HUES64 (cell line): ENCODE data around the gene GLUD1.
"Not testable (repeated sequence)": the region's sequence is repeated elsewhere in the genome, so short reads cannot be mapped to it uniquely, and the experiment has no call there.

Experiments
- H3K27ac ChIP-seq: 2 replicates; pipeline ENCODE4 v1.7.0; 2013; ENCODE audit warnings: low read depth, low read length, inconsistent platforms
- H3K27me3 ChIP-seq: 2 replicates; pipeline ENCODE4 v1.6.1; 2013; ENCODE audit warnings: mild to moderate bottlenecking, low read length; ENCODE audit not compliant: insufficient read depth
- H3K36me3 ChIP-seq: 2 replicates; pipeline ENCODE4 v1.6.1; 2013; ENCODE audit warnings: mild to moderate bottlenecking, low read length; ENCODE audit not compliant: insufficient read depth
- H3K4me1 ChIP-seq: 2 replicates; pipeline ENCODE4 v1.6.1; 2013; ENCODE audit warnings: mild to moderate bottlenecking, low read length, moderate library complexity; ENCODE audit not compliant: insufficient read depth
- H3K4me3 ChIP-seq: 2 replicates; pipeline ENCODE4 v1.5.1; 2013; ENCODE audit warnings: mild to moderate bottlenecking, low read length, moderate library complexity
- H3K9ac ChIP-seq: 2 replicates; pipeline ENCODE4 v1.6.1; 2013; ENCODE audit warnings: mild to moderate bottlenecking, low read depth, low read length
- H3K9me3 ChIP-seq: 2 replicates; pipeline ENCODE4 v1.6.1; 2013; ENCODE audit warnings: low read depth, low read length; ENCODE audit not compliant: insufficient read depth
- WGBS: fragments of 150-250, 120-280 bp; methylation state at CpG from one replicate; pipeline ENCODE4 v1.1.7; 2013; ENCODE audit warnings: missing lambda C conversion rate; 5-methylcytosine and 5-hydroxymethylcytosine counted together

The GLUD1 gene

GRCh38 chr10:87066178-87066577 is 28.5 kb downstream of the GLUD1 start:
- H3K9me3 ChIP-seq: no peaks in the 10 kb centered on the region
- H3K4me1 ChIP-seq: no peaks in the 10 kb centered on the region
- H3K27me3 ChIP-seq: no peaks in the 10 kb centered on the region
- H3K4me3 ChIP-seq: no peak overlapping the region
- no peak overlapping the region for H3K27ac ChIP-seq
- peaks cover 85% of the 10 kb centered on the region for H3K36me3 ChIP-seq
- WGBS: 96% methylated on average over 2 of the region's 2 CpGs
- H3K9ac ChIP-seq: no peak overlapping the region

GRCh38 chr10:87064651-87065050 is 30.0 kb downstream of the GLUD1 start:
- Histone ChIP-seq H3K4me1 (no peaks in the 10 kb centered on the region), H3K9me3 (no peaks in the 10 kb centered on the region), H3K27ac (no peak overlapping the region), H3K27me3 (no peaks in the 10 kb centered on the region), H3K36me3 (peaks cover 94% of the 10 kb centered on the region), H3K4me3 (no peak overlapping the region), H3K9ac (no peak overlapping the region)
- WGBS: 78% methylated on average over 5 of the region's 5 CpGs

GRCh38 chr10:87060280-87060928 is 34.2 kb downstream of the GLUD1 start:
- WGBS: 98% methylated on average over 6 of the region's 6 CpGs
- no peaks in the 10 kb centered on the region for H3K9me3 ChIP-seq
- no peaks in the 10 kb centered on the region for H3K27me3 ChIP-seq
- peaks cover 88% of the 10 kb centered on the region for H3K36me3 ChIP-seq
- H3K9ac ChIP-seq: no peak overlapping the region
- peaks cover 2% of the 10 kb centered on the region; the same call in 1 of the 2 replicates for H3K4me1 ChIP-seq
- H3K27ac ChIP-seq: no peak overlapping the region
- no peak overlapping the region for H3K4me3 ChIP-seq

GRCh38 chr10:87059401-87059800 is 35.2 kb downstream of the GLUD1 start:
- no peaks in the 10 kb centered on the region for H3K27me3 ChIP-seq
- peaks cover 4% of the 10 kb centered on the region; the same call in 1 of the 2 replicates for H3K4me1 ChIP-seq
- peaks cover 89% of the 10 kb centered on the region for H3K36me3 ChIP-seq
- 100% methylated on average over 1 of the region's 1 CpG for WGBS
- H3K27ac ChIP-seq: no peak overlapping the region
- H3K9ac ChIP-seq: no peak overlapping the region
- no peaks in the 10 kb centered on the region for H3K9me3 ChIP-seq
- H3K4me3 ChIP-seq: no peak overlapping the region

- no peak overlapping the region for H3K9ac ChIP-seq
- H3K4me1 ChIP-seq: peaks cover 4% of the 10 kb centered on the region; the same call in 1 of the 2 replicates
- no peaks in the 10 kb centered on the region for H3K9me3 ChIP-seq
- WGBS: 80% methylated on average over 1 of the region's 1 CpG
- no peaks in the 10 kb centered on the region for H3K27me3 ChIP-seq
- H3K27ac ChIP-seq: no peak overlapping the region
- peaks cover 90% of the 10 kb centered on the region for H3K36me3 ChIP-seq
- H3K4me3 ChIP-seq: no peak overlapping the region
These were observed 36.5 kb downstream of the GLUD1 start for GRCh38 chr10:87058171-87058570.

- WGBS: 74% methylated on average over 7 of the region's 7 CpGs
- H3K27ac ChIP-seq: no peak overlapping the region
- peaks cover 4% of the 10 kb centered on the region; the same call in 1 of the 2 replicates for H3K4me1 ChIP-seq
- H3K27me3 ChIP-seq: no peaks in the 10 kb centered on the region
- H3K9ac ChIP-seq: no peak overlapping the region
- H3K36me3 ChIP-seq: peaks cover 90% of the 10 kb centered on the region
- H3K4me3 ChIP-seq: no peak overlapping the region
- no peaks in the 10 kb centered on the region for H3K9me3 ChIP-seq
These were observed 40.0 kb downstream of the GLUD1 start for GRCh38 chr10:87054373-87055295.

GRCh38 chr10:87053577-87054181 is 41.0 kb downstream of the GLUD1 start:
- peaks cover 89% of the 10 kb centered on the region for H3K36me3 ChIP-seq
- H3K4me3 ChIP-seq: no peak overlapping the region
- H3K27ac ChIP-seq: no peak overlapping the region
- 96% methylated on average over 7 of the region's 7 CpGs for WGBS
- H3K4me1 ChIP-seq: peaks cover 4% of the 10 kb centered on the region; the same call in 1 of the 2 replicates
- H3K9me3 ChIP-seq: no peaks in the 10 kb centered on the region
- no peaks in the 10 kb centered on the region for H3K27me3 ChIP-seq
- no peak overlapping the region for H3K9ac ChIP-seq

- H3K36me3 ChIP-seq: peaks cover 86% of the 10 kb centered on the region
- WGBS: over 99% methylated on average over 3 of the region's 3 CpGs
- no peak overlapping the region for H3K27ac ChIP-seq
- H3K27me3 ChIP-seq: no peaks in the 10 kb centered on the region
- no peak overlapping the region for H3K4me3 ChIP-seq
- no peak overlapping the region for H3K9ac ChIP-seq
- H3K4me1 ChIP-seq: peaks cover 4% of the 10 kb centered on the region; the same call in 1 of the 2 replicates
- no peaks in the 10 kb centered on the region for H3K9me3 ChIP-seq
These were observed 41.5 kb downstream of the GLUD1 start for GRCh38 chr10:87053111-87053510.

GRCh38 chr10:87045434-87045938 is 49.2 kb downstream of the GLUD1 start:
- no peaks in the 10 kb centered on the region for H3K27me3 ChIP-seq
- no peaks in the 10 kb centered on the region for H3K9me3 ChIP-seq
- H3K4me1 ChIP-seq: no peaks in the 10 kb centered on the region
- no peak overlapping the region for H3K9ac ChIP-seq
- H3K4me3 ChIP-seq: no peak overlapping the region
- H3K27ac ChIP-seq: no peak overlapping the region
- H3K36me3 ChIP-seq: peaks cover 31% of the 10 kb centered on the region
- WGBS: 93% methylated on average over 6 of the region's 6 CpGs

GRCh38 chr10:87043579-87043978 is 51.1 kb downstream of the GLUD1 start:
- H3K27ac ChIP-seq, H3K9ac ChIP-seq, H3K27me3 ChIP-seq, H3K4me1 ChIP-seq, H3K4me3 ChIP-seq, H3K9me3 ChIP-seq: not testable (repeated sequence)
- H3K36me3 ChIP-seq: peaks cover 13% of the 10 kb centered on the region
- WGBS: 92% methylated on average over 7 of the region's 7 CpGs

- Histone ChIP-seq H3K9ac (no peak overlapping the region), H3K4me3 (no peak overlapping the region), H3K36me3 (no peaks in the 10 kb centered on the region), H3K27me3 (no peaks in the 10 kb centered on the region), H3K9me3 (no peaks in the 10 kb centered on the region), H3K4me1 (no peaks in the 10 kb centered on the region), H3K27ac (no peak overlapping the region)
- WGBS: 89% methylated on average over 2 of the region's 2 CpGs
These were observed 55.9 kb downstream of the GLUD1 start for GRCh38 chr10:87038786-87039185.
